HG03432 (cell line): ENCODE measurements around the gene FYB1.
A peak's percentile ranks its signal among the peaks of the same experiment; 100 is the strongest.
"Not testable (repeated sequence)": the region's sequence is repeated elsewhere in the genome, so short reads cannot be mapped to it uniquely, and the experiment has no call there.

Experiments used
- ATAC-seq: cut with Tn5 transposase; IDR thresholded peaks from one replicate; pipeline ENCODE4 v1.9.1; 2021; ENCODE audit warnings: mild to moderate bottlenecking, moderate library complexity; ENCODE audit not compliant: unreplicated experiment

FYB1 gene

DNA sequence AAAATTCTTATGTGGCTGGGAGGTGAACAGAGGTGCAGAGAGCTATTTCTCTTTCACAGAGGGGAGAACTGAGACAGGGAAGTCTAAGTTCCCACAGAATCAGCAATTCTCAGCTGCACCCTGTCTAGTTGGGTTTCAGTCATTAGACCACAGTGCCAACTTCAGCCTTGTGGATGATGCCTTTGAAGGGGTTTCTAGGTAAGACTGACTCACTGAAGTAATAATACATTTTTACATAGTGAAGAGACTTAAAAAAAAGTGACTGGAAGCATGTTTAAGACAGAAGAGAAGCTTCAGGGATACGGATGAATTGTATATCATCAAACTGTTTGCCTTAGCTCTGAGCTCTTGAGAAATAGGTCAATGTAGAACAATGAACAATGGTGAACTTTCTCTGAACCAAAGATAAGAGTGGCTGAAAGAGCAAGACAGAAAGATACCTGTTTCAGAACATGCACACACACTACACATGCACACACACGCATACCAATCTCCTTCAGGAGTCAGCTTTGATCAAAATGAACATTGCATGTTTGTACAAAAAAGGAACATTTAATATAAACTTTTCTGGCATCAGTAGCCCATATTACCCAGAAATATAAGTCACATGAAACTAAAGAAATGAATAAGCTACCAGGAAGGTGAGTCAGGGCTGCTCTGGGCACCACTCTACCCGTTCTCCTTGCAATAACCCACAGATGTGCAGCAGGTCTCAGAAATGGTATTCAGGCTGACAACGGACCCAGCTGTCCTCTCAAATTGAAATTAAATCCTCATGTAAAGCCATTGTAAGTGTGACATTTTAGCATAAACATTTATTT is 12.6 kb upstream of the FYB1 start:
- ATAC-seq = peak; percentile 85

DNA sequence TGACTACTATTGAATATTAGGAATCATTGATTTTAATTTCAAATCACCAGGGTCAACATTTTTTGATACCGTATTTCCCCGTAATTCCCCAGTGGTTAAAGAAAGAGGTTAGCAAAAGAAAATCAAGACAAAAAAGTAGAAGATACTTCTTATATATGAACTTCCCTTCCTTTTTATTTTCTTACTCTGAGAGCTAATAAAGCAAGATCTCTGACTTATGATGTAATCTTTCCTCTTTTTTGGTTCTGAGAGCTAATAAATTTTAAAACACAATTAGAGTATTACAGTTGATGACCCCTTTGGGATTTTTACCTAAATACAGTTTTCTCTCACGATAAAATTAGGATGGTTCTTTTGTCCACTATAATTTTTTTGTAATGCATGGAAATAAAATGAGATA is 9.2 kb upstream of the FYB1 start:
- no peak for ATAC-seq

DNA sequence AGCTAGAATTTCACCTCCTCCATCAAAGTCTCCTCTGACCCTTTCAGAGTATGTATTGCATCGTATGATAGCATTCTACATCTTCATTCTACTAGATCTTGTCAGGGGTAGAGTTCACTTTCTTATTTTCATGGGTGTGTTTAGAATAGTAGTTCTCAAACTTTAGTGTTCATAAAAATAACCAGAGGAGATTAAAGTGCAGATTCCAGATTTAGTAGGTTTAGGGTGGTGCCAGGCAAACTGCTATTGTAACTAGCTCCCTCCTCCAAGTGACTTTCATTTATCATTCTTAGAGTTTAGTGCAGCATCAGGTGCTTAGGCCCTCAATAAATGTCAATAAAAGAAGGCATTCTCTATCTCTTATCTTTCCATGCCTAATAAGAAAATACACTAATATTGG is 7.2 kb upstream of the FYB1 start:
- ATAC-seq = no peak

DNA sequence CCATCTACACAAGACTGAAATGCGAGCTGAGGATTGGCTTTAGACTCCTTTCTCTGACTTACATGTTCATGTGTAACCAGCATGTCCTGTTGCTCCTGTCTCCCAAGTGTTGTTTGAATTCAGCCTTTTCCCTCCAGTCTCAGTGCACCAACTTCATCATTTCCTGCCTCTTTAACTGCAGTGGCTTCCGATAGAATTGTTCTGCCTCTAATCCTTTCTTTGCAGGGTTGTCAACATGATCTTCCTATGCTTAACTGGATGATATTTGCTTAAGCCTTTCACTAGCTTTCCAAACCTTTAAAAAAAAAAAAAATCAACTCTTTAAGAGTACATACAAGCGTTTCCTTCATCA is 6.7 kb upstream of the FYB1 start:
- no peak for ATAC-seq

DNA sequence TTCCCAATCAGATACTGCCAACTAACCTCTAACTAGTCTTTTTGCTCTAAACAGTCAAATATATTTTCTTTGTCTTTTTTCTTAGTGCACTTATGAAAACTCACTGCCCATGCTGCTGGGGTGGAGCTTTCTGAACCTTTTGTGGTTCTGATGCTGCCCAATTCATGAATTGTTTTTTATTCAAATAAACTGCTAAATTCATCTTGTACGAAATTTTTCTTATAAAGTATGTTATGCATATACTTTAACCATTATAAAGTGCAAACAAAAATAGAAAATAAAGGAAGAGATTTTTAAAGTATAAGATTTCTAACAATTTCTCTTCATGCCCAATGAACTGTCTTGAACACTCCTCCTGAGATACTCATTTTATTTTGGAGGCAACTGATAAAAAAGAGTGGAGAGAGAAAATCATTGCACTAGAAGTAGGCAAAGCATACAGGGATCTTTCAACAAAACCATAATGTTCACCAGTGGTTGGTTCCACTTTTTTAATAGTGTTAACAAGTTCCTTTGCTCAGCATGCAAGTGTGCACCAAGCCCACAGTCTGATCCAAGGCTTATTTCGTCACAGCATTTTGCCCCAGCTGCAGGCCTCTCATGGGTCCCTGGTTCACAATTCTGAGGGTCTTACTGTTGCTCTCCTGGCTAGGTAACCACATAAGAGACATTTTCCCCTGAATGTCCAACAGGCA is 6.2 kb upstream of the FYB1 start:
- no peak for ATAC-seq

DNA sequence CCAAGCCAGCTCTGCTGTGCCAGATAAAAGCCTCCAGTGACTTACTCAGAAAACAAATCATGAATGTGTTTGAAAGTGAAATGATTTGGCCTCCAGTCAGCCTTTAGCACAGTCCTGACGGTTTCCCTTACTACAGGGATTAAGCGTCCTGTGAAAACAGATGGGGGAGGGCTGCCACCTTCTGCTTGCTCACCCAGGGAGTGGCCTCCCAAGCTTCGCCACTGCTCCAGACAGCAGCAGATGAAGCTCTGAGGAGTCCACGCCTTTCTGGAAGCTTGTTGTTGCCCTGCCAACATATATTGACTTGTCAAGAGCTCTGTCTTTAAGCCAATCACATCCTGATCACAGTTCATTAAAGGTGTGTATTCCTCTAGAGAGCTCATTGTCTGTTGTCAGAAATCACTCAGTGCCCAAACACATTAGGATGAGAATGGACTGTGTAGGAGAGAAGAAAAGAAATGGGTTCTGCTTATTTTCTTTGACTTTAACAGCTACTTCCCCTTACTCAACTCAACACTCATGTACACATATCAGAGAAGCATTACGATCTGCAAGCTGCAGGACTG is 4.9 kb upstream of the FYB1 start:
- no peak for ATAC-seq

DNA sequence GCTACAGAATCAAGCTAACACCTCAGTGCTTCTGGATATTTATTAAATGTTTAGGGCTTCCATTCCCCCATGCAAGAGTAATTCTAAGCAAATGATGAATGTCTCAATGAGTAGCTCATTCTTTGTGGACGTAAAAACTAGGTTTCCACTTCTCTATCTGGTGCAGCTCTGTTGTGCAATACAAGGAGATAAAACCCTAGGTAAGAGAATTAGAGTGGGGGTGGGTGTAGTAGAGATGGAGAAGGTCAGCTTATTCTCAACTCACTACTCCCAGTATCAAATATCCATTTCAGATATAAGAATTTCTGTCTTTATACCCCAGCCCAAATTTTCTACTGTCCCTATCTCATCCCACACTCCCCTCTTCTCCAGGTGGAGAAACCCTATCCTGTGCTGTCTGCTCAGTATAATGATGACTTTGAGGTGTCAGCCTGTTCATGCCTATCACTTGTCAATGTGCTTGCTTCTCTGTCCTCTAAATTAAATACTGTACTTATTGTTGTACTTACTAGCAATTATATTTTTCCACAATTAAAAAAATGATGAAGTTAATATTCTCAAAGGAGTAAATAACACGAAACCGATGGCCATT is 4.3 kb upstream of the FYB1 start:
- no peak for ATAC-seq

DNA sequence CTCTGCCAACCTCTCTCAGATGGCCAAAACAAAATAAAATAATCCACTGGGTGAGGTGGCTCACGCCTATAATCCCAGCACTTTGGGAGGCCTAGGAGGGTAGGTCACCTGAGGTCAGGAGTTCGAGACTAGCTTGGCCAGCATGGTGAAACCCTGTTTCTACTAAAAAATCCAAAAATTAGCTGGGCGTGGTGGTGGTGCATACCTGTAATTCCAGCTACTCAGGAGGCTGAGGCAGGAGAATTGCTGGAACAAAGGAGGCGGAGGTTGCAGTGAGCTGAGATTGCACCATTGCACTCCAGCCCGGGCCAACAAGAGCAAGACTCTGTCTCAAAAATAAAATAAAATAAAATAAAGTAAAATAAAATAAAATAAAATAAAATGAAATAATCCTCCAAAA is 2.3 kb upstream of the FYB1 start:
- ATAC-seq = not testable (repeated sequence)

DNA sequence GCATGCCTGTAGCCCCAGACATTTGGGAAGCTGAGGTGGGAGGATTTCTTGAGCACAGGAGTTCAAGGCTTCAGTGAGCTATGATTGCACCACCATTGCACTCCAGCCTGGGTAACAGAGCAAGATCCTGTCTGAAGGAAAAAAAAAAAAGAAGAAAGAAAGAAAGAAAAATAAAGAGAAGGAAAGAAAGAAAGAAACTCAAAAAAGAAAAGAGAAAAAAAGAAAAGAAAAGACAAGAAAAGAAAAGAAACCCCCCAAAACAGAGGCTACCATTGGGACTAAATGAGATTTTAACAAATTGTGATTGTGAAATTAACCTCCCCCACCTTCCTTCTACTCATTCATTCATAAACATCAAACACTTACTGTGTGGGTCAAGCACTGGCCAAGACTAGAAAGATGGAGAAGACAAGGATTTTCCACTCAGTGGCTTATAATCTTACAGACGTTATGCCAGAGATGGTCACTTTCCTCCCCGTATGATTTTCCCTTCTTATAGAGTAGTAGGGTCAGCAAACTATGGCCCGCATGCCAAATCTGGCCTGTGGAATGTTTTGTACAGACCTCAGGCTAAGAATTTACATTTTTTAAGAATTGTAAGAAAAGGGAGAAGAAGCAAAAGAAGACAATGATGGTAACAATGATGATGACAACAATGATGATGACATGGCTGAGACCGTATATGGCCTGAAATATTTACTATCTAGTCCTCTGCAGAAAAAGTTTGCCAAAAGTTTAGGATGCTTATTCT is 1.1 kb upstream of the FYB1 start:
- no peak for ATAC-seq

DNA sequence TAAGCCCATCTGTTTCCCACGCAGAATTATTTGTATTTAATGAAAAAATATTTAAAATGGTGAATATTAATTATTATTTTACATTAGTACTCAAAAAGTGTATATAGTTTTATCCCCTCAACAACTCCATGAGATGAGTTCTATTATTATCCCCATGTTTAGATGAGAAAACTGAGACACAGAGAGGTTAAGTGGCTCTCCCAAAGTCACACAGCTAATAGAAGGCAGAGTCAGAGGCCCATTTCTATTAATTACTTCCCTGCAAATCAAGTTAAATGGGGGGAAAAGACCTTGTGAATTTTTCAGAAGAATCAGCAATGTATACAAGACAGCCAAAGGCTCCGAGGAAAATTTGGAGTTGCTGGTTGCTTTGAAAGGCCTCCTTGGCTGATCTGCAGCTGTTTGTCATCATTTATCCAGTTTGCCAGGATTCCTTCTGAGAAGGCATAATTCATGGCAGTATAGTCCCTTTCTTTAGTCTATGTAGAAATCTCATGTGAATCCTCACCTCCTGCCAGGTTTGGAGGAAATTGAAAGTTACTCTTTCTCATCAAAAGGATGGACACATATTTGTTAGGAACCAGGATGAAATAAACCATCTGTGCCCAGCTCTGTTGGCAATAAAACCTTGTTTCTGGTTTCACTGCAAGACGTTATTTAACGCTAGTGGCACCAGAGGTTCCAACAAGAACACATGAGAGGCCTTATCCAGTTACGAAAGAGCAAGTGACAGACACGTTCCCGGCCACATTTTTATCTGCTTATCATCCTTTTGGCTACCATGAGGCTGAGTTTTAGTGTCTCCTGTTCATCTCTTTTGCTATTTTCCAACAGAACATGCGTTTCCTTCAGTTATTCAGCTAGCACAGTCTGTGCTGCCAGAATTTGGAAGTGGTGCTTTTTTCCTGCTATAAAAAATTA is 621 bp downstream of the FYB1 start:
- no peak for ATAC-seq

DNA sequence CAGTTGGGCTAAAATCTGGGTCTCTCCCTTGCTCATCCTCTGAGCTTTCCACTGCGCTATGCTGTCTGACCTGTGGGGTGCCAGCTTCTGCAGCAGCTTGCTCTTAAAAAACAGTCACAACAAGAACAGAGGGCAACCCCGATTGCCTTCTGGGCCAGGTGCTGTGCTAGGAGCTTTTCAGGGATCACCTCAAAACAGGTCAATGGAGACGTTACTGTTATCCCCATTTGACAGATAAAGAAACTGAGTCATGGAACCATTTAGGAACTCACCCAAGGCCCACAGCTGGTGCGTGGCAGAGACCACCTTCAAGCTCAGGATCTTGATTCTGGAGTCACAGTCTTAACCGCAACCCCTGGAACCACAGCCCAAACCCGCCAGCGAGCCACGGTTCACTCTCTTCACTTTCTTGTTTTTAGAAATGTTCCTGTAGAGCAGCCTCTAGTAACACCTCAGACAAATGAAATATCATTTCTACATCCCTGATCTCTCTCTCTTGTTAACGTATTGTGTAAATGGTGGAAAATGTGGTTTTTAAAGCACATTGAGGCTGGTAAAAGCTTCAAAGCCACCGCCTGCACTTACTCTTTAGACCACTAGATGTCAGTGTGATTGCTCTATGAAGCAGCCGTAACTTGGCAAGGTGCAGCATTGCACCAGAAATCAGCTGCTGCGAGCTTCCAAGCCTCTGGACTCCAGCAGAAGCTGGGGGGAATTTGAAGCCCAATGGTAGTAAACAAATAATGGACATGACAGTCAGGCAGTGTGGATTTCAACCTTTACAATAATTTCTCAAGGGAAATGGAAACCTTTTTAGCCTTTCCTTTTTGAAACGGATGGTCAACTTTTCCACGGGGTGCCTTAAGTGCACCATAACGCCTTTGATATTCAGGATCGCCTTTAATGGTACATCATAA is 1.7 kb downstream of the FYB1 start:
- ATAC-seq = peak; percentile 87

DNA sequence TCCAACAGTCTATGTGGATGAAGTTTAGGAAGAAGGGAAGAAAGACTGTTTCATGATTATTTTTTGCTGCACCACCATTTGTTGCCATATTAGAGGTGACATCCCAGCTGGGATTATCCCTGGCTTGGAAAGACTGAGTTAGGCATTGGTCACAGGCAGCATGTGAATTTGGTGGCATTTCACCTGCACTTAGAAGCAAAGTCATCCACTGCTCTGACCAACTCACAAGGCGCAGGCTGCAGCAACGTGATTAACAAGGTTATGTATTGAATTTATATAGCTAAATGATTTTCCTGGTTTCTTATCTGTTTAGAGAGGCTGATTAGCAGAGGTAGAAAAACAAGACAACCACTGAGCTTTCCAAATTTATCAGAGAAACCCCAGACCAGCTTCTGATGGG is 2.7 kb downstream of the FYB1 start:
- no peak for ATAC-seq

DNA sequence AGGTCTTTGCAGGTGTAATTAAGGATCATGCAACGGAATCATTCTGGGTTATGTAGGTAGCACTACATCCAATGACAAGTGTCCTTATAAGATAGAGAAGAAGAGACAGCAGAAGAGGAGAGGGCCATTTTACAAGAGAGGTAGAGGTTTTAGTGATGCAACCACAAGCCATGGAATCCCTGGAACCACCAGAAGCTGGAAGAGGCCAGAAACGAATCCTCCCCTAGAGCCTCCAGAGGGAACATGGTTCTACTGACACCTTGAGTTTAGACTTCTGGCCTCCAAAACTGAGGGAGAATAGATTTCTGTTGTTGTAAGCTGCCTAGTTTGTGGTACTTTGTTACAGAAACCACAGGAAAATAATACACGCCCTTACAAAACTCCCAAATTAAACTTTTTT is 3.5 kb downstream of the FYB1 start:
- no peak for ATAC-seq

DNA sequence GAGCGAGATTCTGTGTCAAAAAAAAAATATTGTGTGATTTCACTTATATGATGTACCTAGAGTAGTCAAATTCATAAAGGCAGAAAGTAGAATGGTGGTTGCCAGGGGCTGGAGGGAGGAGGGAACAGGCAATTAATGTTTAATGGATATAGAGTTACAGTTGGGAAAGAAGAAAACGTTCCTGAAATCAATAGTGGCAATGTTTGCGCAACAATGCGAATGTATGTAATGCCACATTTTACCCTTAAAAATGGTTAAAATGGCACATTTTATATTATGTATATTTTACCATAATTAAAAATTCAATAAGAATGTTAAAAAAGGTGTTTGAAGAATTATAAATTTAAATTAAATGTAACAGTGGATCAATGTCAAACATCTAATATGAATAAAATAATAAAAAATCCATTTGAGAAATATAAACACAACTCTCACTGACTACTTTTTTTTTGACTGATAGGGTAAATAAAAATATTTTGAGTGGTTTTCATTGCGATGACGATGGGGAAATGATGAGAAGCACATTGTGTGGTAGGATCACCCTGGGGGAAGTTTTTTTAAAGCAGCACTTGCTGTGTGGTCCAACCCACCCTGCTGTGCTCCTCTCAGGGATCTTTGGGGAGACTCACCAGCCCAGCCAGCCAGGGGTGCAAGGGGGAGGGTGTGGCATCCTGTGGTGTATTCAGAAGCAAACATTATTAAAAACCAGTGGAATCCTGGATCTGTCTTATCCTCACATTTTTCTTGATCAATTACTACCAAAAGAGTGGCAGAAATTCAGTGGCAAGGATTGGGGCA is 4.3 kb downstream of the FYB1 start:
- ATAC-seq = no peak

DNA sequence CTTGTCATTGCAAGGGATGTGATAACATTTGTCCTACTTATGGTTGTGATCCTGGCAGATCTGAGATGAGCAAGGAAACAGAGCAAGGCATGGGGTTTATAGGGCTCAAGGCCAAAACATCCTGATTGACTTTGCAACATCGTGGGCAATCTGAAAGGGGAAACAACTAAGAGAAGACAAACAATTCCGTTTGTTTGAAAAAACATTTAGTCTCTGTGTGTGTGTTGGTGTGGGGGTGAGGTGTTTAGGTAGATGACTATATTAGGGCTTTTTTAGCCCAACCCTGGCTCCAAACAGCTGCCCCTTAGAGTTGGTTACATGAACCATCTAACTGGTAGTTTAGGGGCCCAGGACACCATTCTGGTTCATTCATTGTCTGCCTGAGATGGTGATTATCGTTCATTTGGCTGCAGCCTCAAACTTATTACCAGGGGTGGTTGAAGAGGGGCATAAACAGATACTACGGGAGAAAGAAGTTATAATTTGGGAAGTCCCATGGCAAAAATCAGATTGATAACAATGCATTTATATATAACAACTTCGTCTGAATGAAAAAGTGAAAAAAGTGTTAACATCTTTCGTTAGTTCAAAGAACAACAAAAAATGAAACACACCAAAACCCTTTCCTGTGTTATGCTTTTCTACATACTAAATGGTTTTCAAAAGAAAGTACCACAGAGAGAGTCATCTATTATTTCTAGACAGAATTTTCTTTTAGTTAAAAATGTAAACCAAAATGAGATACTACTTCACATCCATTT is 5.7 kb downstream of the FYB1 start:
- no peak for ATAC-seq

DNA sequence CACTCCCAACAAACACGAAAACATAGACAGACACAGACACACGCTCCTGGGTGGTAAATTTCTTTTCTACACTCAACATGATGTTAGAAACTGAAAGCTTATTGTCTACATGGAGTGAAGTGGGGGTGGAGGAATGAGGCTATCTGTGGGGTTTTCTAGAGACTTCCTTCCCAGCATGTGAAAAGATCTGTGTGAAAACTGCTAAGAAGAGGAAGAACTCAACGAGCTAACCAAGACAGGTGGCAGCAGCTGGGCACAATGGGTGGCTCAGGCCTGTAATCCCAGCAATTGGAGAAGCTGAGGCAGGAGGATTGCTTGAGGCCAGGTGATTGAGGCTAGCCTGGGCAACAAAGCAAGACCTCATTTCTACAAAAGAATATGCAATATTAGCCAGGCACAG is 7.6 kb downstream of the FYB1 start:
- ATAC-seq = peak; percentile 42

DNA sequence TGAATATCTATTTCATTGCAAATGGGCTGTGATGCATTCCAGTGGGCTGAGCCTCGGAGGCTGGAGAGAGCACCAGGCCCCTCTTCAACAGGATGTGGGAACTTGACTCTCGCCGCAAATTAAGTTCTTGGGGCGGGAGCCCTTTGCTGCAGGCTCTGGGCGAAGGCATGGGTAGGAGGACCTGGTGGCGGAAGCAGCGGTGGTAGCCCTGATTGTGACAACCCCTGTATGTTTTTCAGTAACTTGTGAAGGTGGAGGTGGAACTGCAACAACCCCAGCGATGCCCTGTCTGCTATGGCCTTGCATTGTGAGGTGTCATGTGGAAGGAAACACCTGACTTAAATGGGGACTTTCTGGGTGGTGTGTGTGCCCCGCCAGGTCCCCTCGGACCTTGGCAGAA is 9.4 kb downstream of the FYB1 start:
- peak; percentile 69 for ATAC-seq

DNA sequence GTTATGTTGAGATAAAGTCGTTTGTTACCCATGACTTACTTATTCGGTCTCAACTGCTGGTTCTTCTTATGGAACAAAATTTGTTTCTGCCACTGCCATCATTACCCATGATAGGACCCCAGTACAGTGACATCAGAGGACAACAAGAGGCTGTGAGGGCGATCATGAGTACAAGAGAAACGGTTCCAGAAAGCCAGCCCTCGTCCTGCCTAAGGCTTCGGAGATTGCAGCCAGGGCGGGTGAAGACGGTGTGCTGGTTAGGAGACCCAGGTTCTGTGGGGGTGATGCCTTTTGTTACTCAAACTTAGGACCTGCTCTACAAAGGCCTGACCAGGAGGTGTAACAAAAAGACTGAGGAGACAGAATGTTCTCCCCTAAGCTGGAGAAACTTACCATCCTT is 10.9 kb downstream of the FYB1 start:
- ATAC-seq = no peak
